HG02938 (cell line): ENCODE results near the gene CARD11.

Source experiments
- ATAC-seq: cut with Tn5 transposase; IDR thresholded peaks from one replicate; pipeline ENCODE4 v1.9.1; 2021; ENCODE audit warnings: mild to moderate bottlenecking, moderate library complexity; ENCODE audit not compliant: unreplicated experiment

The CARD11 gene

GRCh38 chr7:2856388-2857169 lies 187.1 kb downstream of the CARD11 start:
- ATAC-seq = no peak
